ENCODE measurements around the gene LMBR1L.

LMBR1L gene

GRCh38 chr12:49126852-49127763, 16.5 kb upstream of the LMBR1L start:
- H4K20me1 ChIP-seq (ENCODE audit: insufficient read depth) = peaks cover 12% of the 10 kb centered on the region; the same call in 1 of the 2 replicates
- TF ChIP-seq CTCF (conservative IDR thresholded peaks at IDR 0.05; ENCODE audit: low read depth, low read length) = no peak

GRCh38 chr12:49121047-49121696, 10.5 kb upstream of the LMBR1L start:
- no peaks in the 10 kb centered on the region for H3K4me1 ChIP-seq (ENCODE audit: low read depth, poor library complexity, severe bottlenecking)
- no peaks in the 10 kb centered on the region for H3K27me3 ChIP-seq (ENCODE audit: insufficient read depth, low read depth)
- no peak overlapping the region for H3K27ac ChIP-seq
- no peaks in the 10 kb centered on the region for H4K20me1 ChIP-seq (ENCODE audit: insufficient read depth)
- no peaks in the 10 kb centered on the region for H3K36me3 ChIP-seq (ENCODE audit: insufficient read depth)
- H3K4me2 ChIP-seq = no peak overlapping the region
- H3K4me3 ChIP-seq (IDR thresholded peaks at IDR 0.05; ENCODE audit: insufficient read depth, low read depth, low read length) = no peak overlapping the region
- H2AFZ ChIP-seq (ENCODE audit: low read depth) = no peak overlapping the region
- H3K79me2 ChIP-seq (ENCODE audit: insufficient read depth, low read depth) = no peaks in the 10 kb centered on the region
- no peak overlapping the region for H3K9ac ChIP-seq
- 0 out of 2 replicates have a peak, but pooled peaks have one; percentile 20 for TF ChIP-seq CTCF (conservative IDR thresholded peaks at IDR 0.05; ENCODE audit: low read depth, low read length)

More at GRCh38 chr12:49126852-49127763, 16.5 kb upstream of the LMBR1L start:
- Histone ChIP-seq H3K4me1 (ENCODE audit: low read depth, poor library complexity, severe bottlenecking) (peaks cover 13% of the 10 kb centered on the region), H3K36me3 (ENCODE audit: insufficient read depth) (peaks cover 22% of the 10 kb centered on the region; the same call in 1 of the 2 replicates), H3K27ac (peak overlapping the region; percentile 12; the same call in 1 of the 2 replicates), H3K27me3 (ENCODE audit: insufficient read depth, low read depth) (no peaks in the 10 kb centered on the region), H3K4me3 (IDR thresholded peaks at IDR 0.05; ENCODE audit: insufficient read depth, low read depth, low read length) (no peak overlapping the region), H2AFZ (ENCODE audit: low read depth) (no peak overlapping the region), H3K9ac (no peak overlapping the region), H3K4me2 (no peak overlapping the region), H3K79me2 (ENCODE audit: insufficient read depth, low read depth) (peaks cover 26% of the 10 kb centered on the region)

GRCh38 chr12:49111206-49111605, 559 bp upstream of the LMBR1L start:
- Histone ChIP-seq H3K9ac (no peak overlapping the region; the same call in 1 of the 2 replicates), H2AFZ (ENCODE audit: low read depth) (peak overlapping the region; percentile 88), H3K27ac (no peak overlapping the region), H3K4me3 (IDR thresholded peaks at IDR 0.05; ENCODE audit: insufficient read depth, low read depth, low read length) (no peak overlapping the region), H3K27me3 (ENCODE audit: insufficient read depth, low read depth) (no peaks in the 10 kb centered on the region), H4K20me1 (ENCODE audit: insufficient read depth) (no peaks in the 10 kb centered on the region), H3K36me3 (ENCODE audit: insufficient read depth) (no peaks in the 10 kb centered on the region), H3K4me2 (peak overlapping the region; percentile 37; the same call in 1 of the 2 replicates), H3K79me2 (ENCODE audit: insufficient read depth, low read depth) (no peaks in the 10 kb centered on the region), H3K4me1 (ENCODE audit: low read depth, poor library complexity, severe bottlenecking) (peaks cover 11% of the 10 kb centered on the region)
- no peak for TF ChIP-seq CTCF (conservative IDR thresholded peaks at IDR 0.05; ENCODE audit: low read depth, low read length)

GRCh38 chr12:49109641-49110463, 795 bp downstream of the LMBR1L start:
- H2AFZ ChIP-seq (ENCODE audit: low read depth) = peak overlapping the region; percentile 88
- no peaks in the 10 kb centered on the region for H4K20me1 ChIP-seq (ENCODE audit: insufficient read depth)
- peaks cover 11% of the 10 kb centered on the region for H3K4me1 ChIP-seq (ENCODE audit: low read depth, poor library complexity, severe bottlenecking)
- H3K27ac ChIP-seq = peak overlapping the region; percentile 17; the same call in 1 of the 2 replicates
- H3K4me2 ChIP-seq = peak overlapping the region; percentile 78
- no peak for TF ChIP-seq CTCF (conservative IDR thresholded peaks at IDR 0.05; ENCODE audit: low read depth, low read length)
- H3K36me3 ChIP-seq (ENCODE audit: insufficient read depth) = no peaks in the 10 kb centered on the region
- no peak overlapping the region for H3K4me3 ChIP-seq (IDR thresholded peaks at IDR 0.05; ENCODE audit: insufficient read depth, low read depth, low read length)
- peak overlapping the region; percentile 19; the same call in 1 of the 2 replicates for H3K9ac ChIP-seq
- no peaks in the 10 kb centered on the region for H3K27me3 ChIP-seq (ENCODE audit: insufficient read depth, low read depth)
- H3K79me2 ChIP-seq (ENCODE audit: insufficient read depth, low read depth) = no peaks in the 10 kb centered on the region
